SK-N-MC (cell line): ENCODE data around the gene C1R.

Source experiments
- EZH2 ChIP-seq: fragments of 200-600 bp; sonication (generic); IDR thresholded peaks from one replicate; pipeline ENCODE4 v1.6.1; 2017; ENCODE audit warnings: antibody characterized with exemption
- POLR2AphosphoS5 ChIP-seq: IDR thresholded peaks from 2 replicates; pipeline ENCODE4 v1.6.1; 2012; ENCODE audit warnings: mild to moderate bottlenecking, low read depth, low read length, borderline replicate concordance

DNA sequence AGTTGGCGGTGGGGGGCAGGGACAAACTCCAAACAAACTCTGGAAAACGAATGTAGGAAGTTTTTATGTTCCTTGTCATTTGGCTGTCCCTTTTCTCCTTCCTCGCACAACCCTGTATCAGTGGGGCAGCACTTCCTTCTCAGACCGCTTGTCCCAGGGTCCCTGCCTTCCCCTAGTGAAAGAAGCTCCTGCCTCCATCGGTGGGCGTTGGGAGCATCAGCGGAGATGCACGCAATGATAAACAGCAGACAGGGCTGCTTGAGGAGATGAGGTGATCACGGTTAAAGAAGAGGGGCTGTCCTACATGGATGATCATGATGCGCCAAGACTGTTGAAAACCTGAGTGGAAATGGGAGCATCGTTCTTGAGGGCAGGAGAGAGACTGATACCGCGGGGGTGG, 31.1 kb downstream of the C1R start:
- no peak for TF ChIP-seq POLR2AphosphoS5
- TF ChIP-seq EZH2: no peak
